HS-5 (cell line): ENCODE data around the gene ST8SIA1.

Source experiments
- DNase-seq: peaks from one replicate; pipeline ENCODE4 v3.0.0-alpha.2; 2012; ENCODE audit warnings: low read depth

ST8SIA1 gene

GRCh38 chr12:22329621-22330020, 4.9 kb downstream of the ST8SIA1 start:
- no peak for DNase-seq

- DNase-seq: no peak
These were observed 9.3 kb downstream of the ST8SIA1 start for GRCh38 chr12:22325218-22325617.

GRCh38 chr12:22322091-22322490, 12.4 kb downstream of the ST8SIA1 start:
- DNase-seq: no peak

- no peak for DNase-seq
These were observed 12.9 kb downstream of the ST8SIA1 start for GRCh38 chr12:22321638-22322037.

- no peak for DNase-seq
These were observed 13.4 kb downstream of the ST8SIA1 start for GRCh38 chr12:22321018-22321605.

GRCh38 chr12:22318108-22318737, 16.3 kb downstream of the ST8SIA1 start:
- no peak for DNase-seq

GRCh38 chr12:22313963-22314330, 20.6 kb downstream of the ST8SIA1 start:
- DNase-seq: no peak

- no peak for DNase-seq
These were observed 21.1 kb downstream of the ST8SIA1 start for GRCh38 chr12:22313286-22313962.

GRCh38 chr12:22312336-22312735, 22.2 kb downstream of the ST8SIA1 start:
- DNase-seq: no peak

- no peak for DNase-seq
These were observed 23.8 kb downstream of the ST8SIA1 start for GRCh38 chr12:22310709-22311108.

GRCh38 chr12:22310275-22310674, 24.2 kb downstream of the ST8SIA1 start:
- no peak for DNase-seq

- no peak for DNase-seq
These were observed 26.7 kb downstream of the ST8SIA1 start for GRCh38 chr12:22307811-22308210.

- DNase-seq: no peak
These were observed 28.2 kb downstream of the ST8SIA1 start for GRCh38 chr12:22306311-22306710.

GRCh38 chr12:22304341-22304740, 30.2 kb downstream of the ST8SIA1 start:
- DNase-seq: no peak

- DNase-seq: no peak
These were observed 35.1 kb downstream of the ST8SIA1 start for GRCh38 chr12:22299294-22299912.

GRCh38 chr12:22289250-22289649, 45.3 kb downstream of the ST8SIA1 start:
- no peak for DNase-seq

GRCh38 chr12:22287776-22288621, 46.5 kb downstream of the ST8SIA1 start:
- peak; percentile 31 for DNase-seq

- DNase-seq: no peak
These were observed 47.4 kb downstream of the ST8SIA1 start for GRCh38 chr12:22287101-22287500.

GRCh38 chr12:22286569-22286968, 47.9 kb downstream of the ST8SIA1 start:
- DNase-seq: peak; percentile 48

- DNase-seq: no peak
These were observed 48.7 kb downstream of the ST8SIA1 start for GRCh38 chr12:22285846-22286245.

- DNase-seq: no peak
These were observed 49.6 kb downstream of the ST8SIA1 start for GRCh38 chr12:22284871-22285270.

- DNase-seq: no peak
These were observed 51.0 kb downstream of the ST8SIA1 start for GRCh38 chr12:22283508-22283907.
